Activated naive CD4-positive, alpha-beta T cell treated with anti-CD3 and anti-CD28 coated beads, Interleukin-2, amount 50 U/mL, for 72 hours (primary cell): ENCODE measurements around the gene PROP1. TPM values are rescaled to one million over a fixed set of nuclear protein-coding genes. Genes with fewer than 3 reads are reported as not detected.

Experiments
- total RNA-seq, 2 donors: library from RNA; stranded (reverse); gene quantifications; one replicate each; pipeline ENCODE4 v1.2.3, GENCODE V29; 2022

Gene PROP1
- total RNA-seq, 2 donors from 2014 or later, result not detected

Other genes with a start within 250 kb of the PROP1 start
- 10 to 100 TPM; 11.4 to 87.3 TPM for gene FAM153A, start 213.3 kb downstream of the PROP1 start, total RNA-seq
- gene N4BP3, start 117.3 kb upstream of the PROP1 start, total RNA-seq, result 1 to 10 TPM in 1 of 2 donors, under 1 TPM in 1; 0.80 to 5.7 TPM
- gene RMND5B, start 134.8 kb upstream of the PROP1 start, total RNA-seq, result 10 to 100 TPM; 29.2 to 34.0 TPM
- gene NHP2, start 157.6 kb upstream of the PROP1 start, total RNA-seq, result 100 to 1,000 TPM; 191 to 220 TPM
- not detected for gene GMCL2, start 191.1 kb upstream of the PROP1 start, total RNA-seq
- 100 to 1,000 TPM; 232 to 253 TPM for gene HNRNPAB, start 208.3 kb upstream of the PROP1 start, total RNA-seq
- 10 to 100 TPM; 51.1 to 97.6 TPM for gene PHYKPL, start 236.6 kb upstream of the PROP1 start, total RNA-seq